Activated naive CD4-positive, alpha-beta T cell treated with anti-CD3 and anti-CD28 coated beads for 36 hours (primary cell): ENCODE results near the gene AKR1A1. TPM values are rescaled to one million over a fixed set of nuclear protein-coding genes. Genes with fewer than 3 reads are reported as not detected.

Experiments used
- CTCF ChIA-PET: fragments of 350-600 bp; sonication (Branson Sonifier 250); formaldehyde crosslinking; loops from one replicate; lab custom pipeline; 2021; ENCODE audit warnings: antibody characterized with exemption; lab: Charles Lee
- DNase-seq: peaks from one replicate; pipeline ENCODE4 v3.0.0-alpha.2; 2020
- H3K27ac Mint-ChIP-seq: one replicate; pipeline ENCODE4 v1.8.0; 2021; ENCODE audit warnings: mild to moderate bottlenecking, mixed read lengths
- H3K27me3 Mint-ChIP-seq: one replicate; pipeline ENCODE4 v1.8.0; 2021; ENCODE audit warnings: low read depth, mixed read lengths
- H3K36me3 Mint-ChIP-seq: one replicate; pipeline ENCODE4 v1.8.0; 2021; ENCODE audit warnings: low read depth, mixed read lengths
- H3K4me1 Mint-ChIP-seq: one replicate; pipeline ENCODE4 v1.8.0; 2021; ENCODE audit warnings: low read depth, mixed read lengths
- H3K4me3 Mint-ChIP-seq: one replicate; pipeline ENCODE4 v1.8.0; 2021; ENCODE audit warnings: mild to moderate bottlenecking, moderate library complexity, mixed read lengths
- H3K9me3 Mint-ChIP-seq: one replicate; pipeline ENCODE4 v1.8.0; 2021; ENCODE audit warnings: mixed read lengths
- intact Hi-C: fragments of 100-400 bp; cut with micrococcal nuclease; formaldehyde crosslinking; loops from one replicate; pipeline ENCODE4 v1.15.1; 2023
- total RNA-seq, 2 experiments: library from RNA; stranded (reverse); gene quantifications; one replicate each; pipeline ENCODE4 v1.2.3, GENCODE V29; 2021

AKR1A1 gene
- total RNA-seq, 2 experiments from 2014 or later, result 207 to 217 TPM

DNA sequence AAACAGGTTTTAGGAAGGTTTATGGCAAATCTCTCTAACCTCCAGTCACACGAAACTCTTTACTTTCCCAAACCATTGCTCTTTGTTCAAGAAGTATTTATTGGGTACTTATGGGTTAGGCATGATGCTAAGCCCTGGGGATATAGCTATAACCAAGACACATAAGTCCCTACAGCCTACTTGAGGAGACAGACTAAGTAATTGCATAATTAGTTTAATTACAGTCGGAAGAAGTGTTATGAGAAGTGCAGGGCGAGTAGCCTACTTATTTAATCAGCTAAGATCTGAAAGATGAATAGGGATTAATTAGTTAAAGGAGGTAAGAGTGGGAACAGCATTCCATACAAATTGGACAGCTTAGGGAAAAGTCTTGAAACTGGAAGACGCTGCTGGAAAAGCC, 20.0 kb downstream of the AKR1A1 start:
- peaks cover 22% of the 10 kb centered on the region for H3K36me3 Mint-ChIP-seq
- no peaks in the 10 kb centered on the region for H3K27me3 Mint-ChIP-seq
- no peaks in the 10 kb centered on the region for H3K9me3 Mint-ChIP-seq
- no peak for DNase-seq
- intact Hi-C loops, result loop anchor here (1.0 to 2.0 kb wide), 3 partner anchors 50 to 211 kb away; partner anchors contain the start of gene PRDX1
- CTCF ChIA-PET, result interaction anchor here (0.9 to 7.0 kb wide), 16 partner anchors 9 to 227 kb away, joined by 3 to 98 read pairs (median 8); partner anchors contain the start of genes CCDC163, MMACHC, PRDX1 and TESK2
- no peak overlapping the region for H3K27ac Mint-ChIP-seq
- H3K4me1 Mint-ChIP-seq, result peaks cover 2% of the 10 kb centered on the region
- no peak overlapping the region for H3K4me3 Mint-ChIP-seq

GRCh38 chr1:45573231-45573804, 22.7 kb downstream of the AKR1A1 start:
- no peak for DNase-seq
- H3K36me3 Mint-ChIP-seq, result peaks cover 13% of the 10 kb centered on the region
- peaks cover 2% of the 10 kb centered on the region for H3K4me1 Mint-ChIP-seq
- no peak overlapping the region for H3K4me3 Mint-ChIP-seq
- intact Hi-C loops, result no loop called here
- no peaks in the 10 kb centered on the region for H3K9me3 Mint-ChIP-seq
- H3K27me3 Mint-ChIP-seq, result no peaks in the 10 kb centered on the region
- H3K27ac Mint-ChIP-seq, result no peak overlapping the region
- CTCF ChIA-PET, result interaction anchor here (2.0 kb wide), 1 partner anchor 61 kb away, joined by 6 read pairs; no protein-coding TSS in a partner anchor

DNA sequence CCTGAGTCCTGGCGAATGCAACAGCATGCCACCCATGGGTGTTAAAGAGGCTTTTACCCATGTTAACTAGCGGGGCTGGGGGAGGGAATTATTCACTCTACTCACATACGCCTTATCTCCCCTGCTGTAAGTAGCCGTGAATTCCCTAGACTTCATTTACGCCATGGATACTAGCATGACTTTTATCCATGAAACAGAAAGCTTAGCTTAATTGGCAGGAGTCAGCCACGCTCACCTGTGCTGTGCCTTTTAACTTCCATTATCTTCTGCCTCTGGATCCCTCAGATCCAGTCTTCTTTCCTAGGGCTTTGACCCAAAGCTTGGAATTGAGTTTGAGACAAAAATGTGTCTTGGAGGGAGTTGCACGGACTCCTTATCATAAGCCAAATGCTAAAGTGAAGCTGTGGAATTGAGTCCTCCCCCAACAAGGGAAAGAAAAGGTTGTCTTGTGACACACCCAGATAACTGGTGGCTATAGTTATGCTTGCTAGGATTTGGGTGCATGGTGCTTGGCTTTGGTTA, 23.5 kb downstream of the AKR1A1 start:
- H3K4me3 Mint-ChIP-seq, result no peak overlapping the region
- CTCF ChIA-PET, result interaction anchor here (1.0 to 2.0 kb wide), 2 partner anchors 61 to 67 kb away, joined by 3 to 6 read pairs; no protein-coding TSS in a partner anchor
- peaks cover 2% of the 10 kb centered on the region for H3K4me1 Mint-ChIP-seq
- H3K9me3 Mint-ChIP-seq, result no peaks in the 10 kb centered on the region
- no peak overlapping the region for H3K27ac Mint-ChIP-seq
- no peak for DNase-seq
- no peaks in the 10 kb centered on the region for H3K27me3 Mint-ChIP-seq
- H3K36me3 Mint-ChIP-seq, result peaks cover 11% of the 10 kb centered on the region
- intact Hi-C loops, result no loop called here

- intact Hi-C loops, result loop anchor here (1.0 to 10.0 kb wide), 14 partner anchors 32 to 861 kb away; partner anchors contain the start of genes BTBD19, CCDC163, DYNLT4 and HECTD3
- H3K27ac Mint-ChIP-seq, result peak overlapping the region; percentile 98
These were observed 32.6 kb downstream of the AKR1A1 start for GRCh38 chr1:45583264-45583665.

GRCh38 chr1:45583666-45584350, 33.2 kb downstream of the AKR1A1 start, which contains the start of gene NASP:
NASP (plus strand) TSS chr1:45584041; CDS start chr1:45584147, 106 bp downstream.
- no peaks in the 10 kb centered on the region for H3K9me3 Mint-ChIP-seq
- DNase-seq, result peak; percentile 90

More at GRCh38 chr1:45583264-45583665, 32.6 kb downstream of the AKR1A1 start:
- peak overlapping the region; percentile 95 for H3K4me3 Mint-ChIP-seq
- peaks cover 22% of the 10 kb centered on the region for H3K4me1 Mint-ChIP-seq
- H3K9me3 Mint-ChIP-seq, result no peaks in the 10 kb centered on the region
- CTCF ChIA-PET, result interaction anchor here (0.8 to 3.2 kb wide), 4 partner anchors 17 to 280 kb away, joined by 4 to 12 read pairs (median 4); partner anchors contain the start of gene AKR1A1
- peak; percentile 96 for DNase-seq
- peaks cover 12% of the 10 kb centered on the region for H3K36me3 Mint-ChIP-seq
- H3K27me3 Mint-ChIP-seq, result no peaks in the 10 kb centered on the region

DNA sequence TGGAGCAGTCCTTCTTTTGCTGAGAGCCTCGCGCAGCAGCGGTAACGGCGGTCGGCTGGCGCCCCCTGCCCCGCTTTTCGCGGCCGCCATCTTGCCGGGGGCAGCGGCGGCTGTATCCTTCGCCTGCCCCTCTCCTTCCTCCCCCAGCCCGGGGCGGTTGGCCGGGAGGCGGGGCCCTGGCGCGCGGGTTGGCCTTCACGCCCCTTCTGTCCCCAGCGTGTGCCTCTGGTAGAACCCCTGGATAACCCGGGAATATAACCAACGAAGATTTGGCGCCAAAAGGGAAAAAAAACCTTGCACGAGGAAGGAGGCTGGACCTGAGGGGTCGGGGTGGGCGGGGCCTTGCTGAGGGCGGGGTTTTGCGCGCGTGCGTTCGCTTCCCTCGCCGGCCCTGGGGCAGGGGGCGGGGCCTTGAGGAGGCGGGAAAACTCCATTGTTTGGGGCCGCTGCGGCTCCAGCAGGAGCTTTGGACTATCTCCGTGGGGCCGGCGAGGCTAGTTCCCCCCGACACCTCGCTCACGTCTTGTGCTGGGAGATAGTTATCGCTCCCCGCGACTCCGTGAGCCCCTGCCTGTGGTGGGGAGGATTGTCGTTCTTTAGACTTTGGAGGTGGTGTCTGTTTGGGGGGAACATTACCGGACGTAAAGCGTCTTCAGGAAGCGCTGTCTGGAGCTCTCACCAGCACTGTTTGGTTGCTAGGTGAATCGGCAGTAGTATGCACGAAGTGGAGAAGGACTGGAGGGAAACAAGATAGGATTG, 33.9 kb downstream of the AKR1A1 start:
- Mint-ChIP-seq H3K27me3 (no peaks in the 10 kb centered on the region), H3K36me3 (peaks cover 16% of the 10 kb centered on the region), H3K9me3 (no peaks in the 10 kb centered on the region), H3K27ac (peak overlapping the region; percentile 98), H3K4me3 (peak overlapping the region; percentile 95), H3K4me1 (peaks cover 32% of the 10 kb centered on the region)
- intact Hi-C loops, result loop anchor here (1.0 to 10.0 kb wide), 11 partner anchors 42 to 862 kb away; partner anchors contain the start of genes BTBD19, DYNLT4, HECTD3 and MAST2
- CTCF ChIA-PET, result interaction anchor here (1.2 to 3.2 kb wide), 5 partner anchors 16 to 85 kb away, joined by 3 to 12 read pairs (median 4); partner anchors contain the start of genes AKR1A1, CCDC163, MMACHC and PRDX1
- peak; percentile 92 for DNase-seq

More at GRCh38 chr1:45583666-45584350, 33.2 kb downstream of the AKR1A1 start, which contains the start of gene NASP:
- Mint-ChIP-seq H3K4me1 (peaks cover 28% of the 10 kb centered on the region), H3K27ac (peak within 1 kb of the TSS; percentile 98), H3K36me3 (peaks cover 12% of the 10 kb centered on the region), H3K4me3 (peak within 1 kb of the TSS; percentile 95), H3K27me3 (no peaks in the 10 kb centered on the region)
- CTCF ChIA-PET, result interaction anchor here (1.3 to 3.2 kb wide), 6 partner anchors 33 to 280 kb away, joined by 4 to 12 read pairs (median 4); partner anchors contain the start of genes AKR1A1, CCDC163, MMACHC and PRDX1
- intact Hi-C loops, result loop anchor here (1.0 to 10.0 kb wide), 17 partner anchors 33 to 862 kb away; partner anchors contain the start of genes BTBD19, CCDC163, DYNLT4 and HECTD3

DNA sequence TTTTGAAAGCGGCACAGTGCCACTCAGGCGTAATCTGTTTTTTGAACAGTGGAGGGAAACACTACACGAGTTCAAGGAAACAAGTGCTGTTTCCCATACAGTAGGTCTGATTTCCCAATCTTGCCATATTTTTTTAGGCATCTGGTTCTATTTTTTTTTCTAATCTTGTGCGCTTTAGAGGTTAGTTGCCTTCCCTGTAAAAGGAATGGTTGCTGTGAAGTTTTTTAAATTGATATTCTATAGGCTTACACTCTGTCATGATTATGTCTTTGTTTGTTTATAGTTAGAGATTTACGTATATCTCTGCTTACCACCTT, 34.4 kb downstream of the AKR1A1 start:
- Mint-ChIP-seq H3K27me3 (no peaks in the 10 kb centered on the region), H3K4me1 (peaks cover 32% of the 10 kb centered on the region), H3K36me3 (peaks cover 16% of the 10 kb centered on the region), H3K4me3 (peak overlapping the region; percentile 95), H3K9me3 (no peaks in the 10 kb centered on the region), H3K27ac (peak overlapping the region; percentile 98)
- CTCF ChIA-PET, result interaction anchor here (1.0 to 3.2 kb wide), 7 partner anchors 14 to 92 kb away, joined by 3 to 13 read pairs (median 4); partner anchors contain the start of genes AKR1A1, CCDC163, MMACHC and PRDX1
- no peak for DNase-seq
- intact Hi-C loops, result loop anchor here (2.0 to 10.0 kb wide), 3 partner anchors 600 to 780 kb away; partner anchors contain the start of genes BTBD19, DYNLT4, PLK3 and RAD54L

- Mint-ChIP-seq H3K9me3 (no peaks in the 10 kb centered on the region), H3K36me3 (peaks cover 16% of the 10 kb centered on the region), H3K4me1 (peaks cover 33% of the 10 kb centered on the region), H3K27ac (peak overlapping the region; percentile 98), H3K4me3 (peak overlapping the region; percentile 95), H3K27me3 (no peaks in the 10 kb centered on the region)
- CTCF ChIA-PET, result interaction anchor here (1.0 to 3.2 kb wide), 8 partner anchors 15 to 93 kb away, joined by 3 to 13 read pairs (median 4); partner anchors contain the start of genes AKR1A1, CCDC163, MMACHC and PRDX1
- no peak for DNase-seq
- intact Hi-C loops, result loop anchor here (2.0 to 10.0 kb wide), 3 partner anchors 599 to 781 kb away; partner anchors contain the start of genes BTBD19, DYNLT4, PLK3 and RAD54L
These were observed 35.0 kb downstream of the AKR1A1 start for GRCh38 chr1:45585496-45586075.

DNA sequence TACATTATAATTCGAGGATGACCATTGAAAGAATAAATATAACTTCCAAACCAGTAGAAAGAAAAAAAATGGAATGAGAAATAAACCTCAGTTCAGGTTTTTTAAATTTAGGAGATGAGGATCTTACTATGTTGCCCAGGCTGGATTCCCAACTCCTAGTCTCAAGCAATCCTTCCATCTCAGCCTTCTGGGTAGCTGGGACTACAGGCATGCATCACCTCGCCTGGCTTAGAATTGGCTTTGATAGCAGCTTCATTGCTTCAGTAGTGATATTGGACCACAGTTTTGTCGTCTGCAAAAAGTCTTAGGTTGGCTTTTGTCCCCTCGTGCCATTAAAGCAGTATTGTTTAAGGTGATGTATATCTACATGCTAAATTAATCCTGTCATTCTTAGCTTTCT, 36.1 kb downstream of the AKR1A1 start:
- peak overlapping the region; percentile 71 for H3K27ac Mint-ChIP-seq
- peaks cover 38% of the 10 kb centered on the region for H3K4me1 Mint-ChIP-seq
- H3K9me3 Mint-ChIP-seq, result no peaks in the 10 kb centered on the region
- intact Hi-C loops, result loop anchor here (10.0 kb wide), 2 partner anchors 598 to 782 kb away; partner anchors contain the start of genes BTBD19, DYNLT4 and PLK3
- no peaks in the 10 kb centered on the region for H3K27me3 Mint-ChIP-seq
- H3K4me3 Mint-ChIP-seq, result peak overlapping the region; percentile 95
- DNase-seq, result no peak
- H3K36me3 Mint-ChIP-seq, result peaks cover 20% of the 10 kb centered on the region
- CTCF ChIA-PET, result interaction anchor here (0.5 to 2.4 kb wide), 6 partner anchors 56 to 94 kb away, joined by 3 to 13 read pairs (median 3); partner anchors contain the start of gene PRDX1

DNA sequence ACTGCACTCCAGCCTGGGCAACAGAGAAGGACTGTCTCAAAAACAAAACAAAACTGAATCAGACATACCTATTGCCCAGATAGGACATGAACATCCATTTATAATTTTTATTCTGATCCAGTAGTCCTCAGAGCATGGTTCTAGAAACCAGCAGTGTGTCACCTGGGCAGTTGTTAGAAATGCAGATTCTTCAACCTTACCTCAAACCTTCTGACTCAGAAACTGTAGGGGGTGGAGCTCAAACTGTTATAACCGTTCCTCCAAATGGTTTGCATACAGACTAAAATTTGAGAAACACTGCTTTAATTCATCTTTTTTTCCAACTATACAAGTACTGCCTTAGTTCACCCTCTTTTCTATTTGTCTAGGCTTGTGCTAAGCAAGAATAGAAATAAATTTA, 39.2 kb downstream of the AKR1A1 start:
- no peak for DNase-seq
- H3K27me3 Mint-ChIP-seq, result no peaks in the 10 kb centered on the region
- CTCF ChIA-PET, result interaction anchor here (0.6 kb wide), 1 partner anchor 97 kb away, joined by 3 read pairs; no protein-coding TSS in a partner anchor
- H3K36me3 Mint-ChIP-seq, result peaks cover 36% of the 10 kb centered on the region
- H3K4me3 Mint-ChIP-seq, result no peak overlapping the region
- H3K27ac Mint-ChIP-seq, result no peak overlapping the region
- no peaks in the 10 kb centered on the region for H3K9me3 Mint-ChIP-seq
- H3K4me1 Mint-ChIP-seq, result peaks cover 38% of the 10 kb centered on the region
- intact Hi-C loops, result loop anchor here (10.0 kb wide), 2 partner anchors 595 to 785 kb away; partner anchors contain the start of genes BTBD19, DYNLT4 and PLK3
